SK-N-MC (cell line): ENCODE measurements around the gene SP3.

Source experiments
- EZH2 ChIP-seq: fragments of 200-600 bp; sonication (generic); IDR thresholded peaks from one replicate; pipeline ENCODE4 v1.6.1; 2017; ENCODE audit warnings: antibody characterized with exemption
- POLR2AphosphoS5 ChIP-seq: IDR thresholded peaks from 2 replicates; pipeline ENCODE4 v1.6.1; 2012; ENCODE audit warnings: mild to moderate bottlenecking, low read depth, low read length, borderline replicate concordance

DNA sequence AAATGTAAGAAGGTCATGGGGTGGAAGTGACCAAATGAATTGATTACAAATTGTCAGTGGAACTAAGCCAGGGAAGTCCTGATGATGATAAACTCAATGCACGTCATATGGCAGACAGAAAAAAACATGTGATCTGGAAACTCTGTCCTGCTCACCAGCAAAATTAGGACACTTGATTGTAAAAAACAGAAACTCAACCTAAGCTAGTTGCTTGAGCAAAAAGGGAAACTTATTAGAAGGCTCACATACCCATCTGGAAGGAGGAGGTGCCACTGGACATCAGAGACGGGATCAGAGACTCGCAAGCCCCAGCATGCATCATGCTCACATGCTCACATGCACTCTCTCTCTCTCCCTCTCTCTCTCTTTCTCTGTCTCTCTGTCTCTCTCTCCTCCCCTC lies 96.8 kb downstream of the SP3 start:
- TF ChIP-seq EZH2: no peak
- TF ChIP-seq POLR2AphosphoS5: no peak
